Mesendoderm (in vitro differentiated cells): Measurements from ENCODE around the gene PNRC2.
A peak's percentile ranks its signal among the peaks of the same experiment; 100 is the strongest.

ENCODE experiments used
- DNase-seq: peaks from one replicate; pipeline ENCODE4 v3.0.0; 2013
- H2AK5ac ChIP-seq: 2 replicates; pipeline ENCODE4 v1.6.1; 2013; ENCODE audit warnings: low read length, inconsistent platforms
- H2BK120ac ChIP-seq: 2 replicates; pipeline ENCODE4 v1.6.1; 2013; ENCODE audit warnings: low read depth, mild to moderate bottlenecking, low read length, moderate library complexity, mixed read lengths
- H2BK15ac ChIP-seq: replicated peaks from 2 replicates; pipeline ENCODE4 v1.6.1; 2013; ENCODE audit warnings: low read depth, mild to moderate bottlenecking, moderate library complexity
- H2BK5ac ChIP-seq: 2 replicates; pipeline ENCODE4 v1.6.1; 2013; ENCODE audit warnings: low read length, inconsistent platforms
- H3K18ac ChIP-seq: 2 replicates; pipeline ENCODE4 v1.6.1; 2013; ENCODE audit warnings: mild to moderate bottlenecking, low read length, mixed read lengths
- H3K23ac ChIP-seq: one replicate; pipeline ENCODE4 v1.6.1; 2013; ENCODE audit warnings: low read length
- H3K27ac ChIP-seq: 2 replicates; pipeline ENCODE4 v1.5.1; 2013; ENCODE audit warnings: low read depth, mild to moderate bottlenecking, inconsistent platforms, low read length, moderate library complexity
- H3K27me3 ChIP-seq: 2 replicates; pipeline ENCODE4 v1.6.1; 2013; ENCODE audit warnings: low read length, control low read depth, mild to moderate bottlenecking, inconsistent platforms; ENCODE audit not compliant: insufficient read depth, poor library complexity
- H3K36me3 ChIP-seq: 2 replicates; pipeline ENCODE4 v1.6.1; 2013; ENCODE audit warnings: low read length, inconsistent platforms; ENCODE audit not compliant: control insufficient read depth, insufficient read depth
- H3K4ac ChIP-seq: one replicate; pipeline ENCODE4 v1.6.1; 2013; ENCODE audit warnings: low read depth, mild to moderate bottlenecking, low read length, moderate library complexity
- H3K4me1 ChIP-seq: 2 replicates; pipeline ENCODE4 v1.6.1; 2013; ENCODE audit warnings: low read depth, low read length, inconsistent platforms; ENCODE audit not compliant: control insufficient read depth
- H3K4me2 ChIP-seq: 2 replicates; pipeline ENCODE4 v1.6.1; 2013; ENCODE audit warnings: low read length
- H3K4me3 ChIP-seq: 2 replicates; pipeline ENCODE4 v1.5.1; 2013; ENCODE audit warnings: mild to moderate bottlenecking, low read length
- H3K56ac ChIP-seq: one replicate; pipeline ENCODE4 v1.6.1; 2013; ENCODE audit warnings: low read length
- H3K79me1 ChIP-seq: 2 replicates; pipeline ENCODE4 v1.6.1; 2013; ENCODE audit warnings: low read length, inconsistent platforms
- H3K79me2 ChIP-seq: 2 replicates; pipeline ENCODE4 v1.6.1; 2013; ENCODE audit warnings: mild to moderate bottlenecking, low read length; ENCODE audit not compliant: control insufficient read depth, insufficient read depth
- H3K9ac ChIP-seq: 2 replicates; pipeline ENCODE4 v1.6.1; 2013; ENCODE audit warnings: low read length, inconsistent platforms
- H4K5ac ChIP-seq: one replicate; pipeline ENCODE4 v1.6.1; 2013; ENCODE audit warnings: low read length
- H4K8ac ChIP-seq: one replicate; pipeline ENCODE4 v1.6.1; 2013; ENCODE audit warnings: low read depth, mild to moderate bottlenecking, control low read depth, low read length, moderate library complexity
- WGBS: extraction: QIAGEN DNeasy Blood & Tissue Kit; methylation state at CpG from one replicate; pipeline ENCODE4 v1.1.7; 2013; ENCODE audit warnings: low lambda C conversion rate, missing lambda C conversion rate; ENCODE audit not compliant: insufficient coverage; ENCODE audit errors: extremely low coverage; 5-methylcytosine and 5-hydroxymethylcytosine counted together

The PNRC2 gene

GRCh38 chr1:23964790-23965740 is 5.4 kb downstream of the PNRC2 start:
- Histone ChIP-seq H3K9ac (no peak overlapping the region), H2AK5ac (no peak overlapping the region), H3K4me2 (no peak overlapping the region), H4K5ac (no peak overlapping the region), H3K36me3 (peaks cover under 1% of the 10 kb centered on the region), H2BK120ac (no peak overlapping the region), H3K56ac (no peak overlapping the region), H3K27me3 (no peaks in the 10 kb centered on the region), H2BK5ac (no peak overlapping the region), H3K4ac (no peak overlapping the region), H2BK15ac (no peak overlapping the region), H3K79me1 (no peaks in the 10 kb centered on the region), H3K4me1 (no peaks in the 10 kb centered on the region), H4K8ac (no peak overlapping the region), H3K18ac (no peak overlapping the region), H3K27ac (no peak overlapping the region), H3K4me3 (no peak overlapping the region), H3K79me2 (peaks cover 14% of the 10 kb centered on the region), H3K23ac (no peak overlapping the region)
- DNase-seq, result no peak
- no CpG with 5 or more reads among the region's 5 CpGs for WGBS

- H2BK120ac ChIP-seq, result no peak overlapping the region
- peaks cover 3% of the 10 kb centered on the region for H3K79me2 ChIP-seq
- no peak overlapping the region for H2BK5ac ChIP-seq
- no peak overlapping the region for H3K18ac ChIP-seq
- H4K5ac ChIP-seq, result no peak overlapping the region
- H3K27me3 ChIP-seq, result no peaks in the 10 kb centered on the region
- H3K4ac ChIP-seq, result no peak overlapping the region
- no peak overlapping the region for H3K9ac ChIP-seq
- H4K8ac ChIP-seq, result no peak overlapping the region
- H3K23ac ChIP-seq, result no peak overlapping the region
- H3K56ac ChIP-seq, result no peak overlapping the region
- H3K4me1 ChIP-seq, result no peaks in the 10 kb centered on the region
- H2AK5ac ChIP-seq, result no peak overlapping the region
- H2BK15ac ChIP-seq, result no peak overlapping the region
- no peak overlapping the region for H3K27ac ChIP-seq
- no peak overlapping the region for H3K4me3 ChIP-seq
- H3K79me1 ChIP-seq, result no peaks in the 10 kb centered on the region
- H3K4me2 ChIP-seq, result no peak overlapping the region
- DNase-seq, result no peak
- peaks cover 1% of the 10 kb centered on the region for H3K36me3 ChIP-seq
Observed at GRCh38 chr1:23966973-23967493, 7.4 kb downstream of the PNRC2 start.

- WGBS, result no CpG with 5 or more reads among the region's 2 CpGs
- no peak overlapping the region for H3K27ac ChIP-seq
- H3K36me3 ChIP-seq, result peaks cover 1% of the 10 kb centered on the region
Observed at GRCh38 chr1:23967871-23968270, 8.2 kb downstream of the PNRC2 start.

GRCh38 chr1:23977187-23977853 is 17.7 kb downstream of the PNRC2 start:
- Histone ChIP-seq H3K27me3 (no peaks in the 10 kb centered on the region), H3K9ac (peak overlapping the region; percentile 47), H2BK120ac (no peak overlapping the region), H3K36me3 (peaks cover 1% of the 10 kb centered on the region), H3K4ac (no peak overlapping the region), H3K79me2 (peaks cover 69% of the 10 kb centered on the region), H4K5ac (no peak overlapping the region), H3K79me1 (no peaks in the 10 kb centered on the region), H2AK5ac (no peak overlapping the region), H3K18ac (no peak overlapping the region), H2BK15ac (no peak overlapping the region), H3K4me3 (no peak overlapping the region), H4K8ac (no peak overlapping the region), H3K23ac (no peak overlapping the region), H3K27ac (no peak overlapping the region), H3K4me1 (peaks cover 3% of the 10 kb centered on the region), H3K4me2 (peak overlapping the region; percentile 14), H3K56ac (peak overlapping the region; percentile 47), H2BK5ac (no peak overlapping the region)
- DNase-seq, result no peak
- no CpG with 5 or more reads among the region's 4 CpGs for WGBS

More at GRCh38 chr1:23967871-23968270, 8.2 kb downstream of the PNRC2 start:
- no peak overlapping the region for H3K4me3 ChIP-seq
- H3K4me1 ChIP-seq, result no peaks in the 10 kb centered on the region
- no peak overlapping the region for H3K4ac ChIP-seq
- H3K56ac ChIP-seq, result no peak overlapping the region
- H3K18ac ChIP-seq, result no peak overlapping the region
- no peak overlapping the region for H2AK5ac ChIP-seq
- H4K8ac ChIP-seq, result no peak overlapping the region
- H3K9ac ChIP-seq, result no peak overlapping the region
- H3K79me1 ChIP-seq, result no peaks in the 10 kb centered on the region
- no peak overlapping the region for H3K23ac ChIP-seq
- no peak for DNase-seq
- no peak overlapping the region for H4K5ac ChIP-seq
- peaks cover 7% of the 10 kb centered on the region for H3K79me2 ChIP-seq
- no peak overlapping the region for H2BK120ac ChIP-seq
- no peak overlapping the region for H3K4me2 ChIP-seq
- H2BK5ac ChIP-seq, result no peak overlapping the region
- no peak overlapping the region for H2BK15ac ChIP-seq
- H3K27me3 ChIP-seq, result no peaks in the 10 kb centered on the region

- Histone ChIP-seq H3K23ac (no peak overlapping the region), H3K79me2 (peaks cover 67% of the 10 kb centered on the region), H3K4ac (no peak overlapping the region), H4K8ac (no peak overlapping the region), H2AK5ac (no peak overlapping the region), H4K5ac (no peak overlapping the region), H3K56ac (no peak overlapping the region), H3K27me3 (no peaks in the 10 kb centered on the region), H3K9ac (peak overlapping the region; percentile 16), H3K4me3 (no peak overlapping the region), H3K27ac (no peak overlapping the region), H3K4me1 (peaks cover 3% of the 10 kb centered on the region), H2BK15ac (no peak overlapping the region), H3K36me3 (peaks cover 1% of the 10 kb centered on the region), H3K4me2 (peak overlapping the region; percentile 2), H3K18ac (no peak overlapping the region), H2BK5ac (no peak overlapping the region), H3K79me1 (no peaks in the 10 kb centered on the region), H2BK120ac (no peak overlapping the region)
- no peak for DNase-seq
- WGBS, result no CpG with 5 or more reads among the region's 1 CpG
Observed at GRCh38 chr1:23977854-23978191, 18.2 kb downstream of the PNRC2 start.
